Measurements from ENCODE around the gene GABRA6. TPM values are rescaled to one million over a fixed set of nuclear protein-coding genes. Genes with fewer than 3 reads are reported as not detected.
"Not testable (repeated sequence)": the region's sequence is repeated elsewhere in the genome, so short reads cannot be mapped to it uniquely, and the experiment has no call there.

GABRA6 gene
- total RNA-seq: not detected

- H3K36me3 Mint-ChIP-seq (ENCODE audit: low read depth): no peaks in the 10 kb centered on the region
- no peak within 1 kb of the TSS for H3K4me3 Mint-ChIP-seq
- ChIA-PET POLR2A (no interaction called here), CTCF (no interaction called here)
- H3K9me3 Mint-ChIP-seq: no peaks in the 10 kb centered on the region
- H3K27me3 Mint-ChIP-seq: no peaks in the 10 kb centered on the region
- H3K4me1 Mint-ChIP-seq: no peaks in the 10 kb centered on the region
- H3K27ac Mint-ChIP-seq: no peak within 1 kb of the TSS
- no peak for DNase-seq
Measured at GRCh38 chr5:161685461-161685860, at the start of gene GABRA6. TSS of gene GABRA6 (plus strand) at chr5:161685721. CDS start at chr5:161685990, 269 bp downstream.

- Mint-ChIP-seq H3K27ac (no peak overlapping the region), H3K9me3 (peaks cover 3% of the 10 kb centered on the region), H3K27me3 (no peaks in the 10 kb centered on the region), H3K36me3 (ENCODE audit: low read depth) (no peaks in the 10 kb centered on the region), H3K4me1 (no peaks in the 10 kb centered on the region), H3K4me3 (no peak overlapping the region)
- ChIA-PET POLR2A (no interaction called here), CTCF (no interaction called here)
- no peak for DNase-seq
Measured at GRCh38 chr5:161637591-161637990, 47.9 kb upstream of the GABRA6 start.

- H3K36me3 Mint-ChIP-seq (ENCODE audit: low read depth): no peaks in the 10 kb centered on the region
- no peaks in the 10 kb centered on the region for H3K4me1 Mint-ChIP-seq
- ChIA-PET POLR2A (no interaction called here), CTCF (no interaction called here)
- H3K4me3 Mint-ChIP-seq: no peak overlapping the region
- H3K27me3 Mint-ChIP-seq: no peaks in the 10 kb centered on the region
- no peak for DNase-seq
- H3K27ac Mint-ChIP-seq: no peak overlapping the region
- H3K9me3 Mint-ChIP-seq: peaks cover 3% of the 10 kb centered on the region
Measured at GRCh38 chr5:161641444-161641843, 44.1 kb upstream of the GABRA6 start.

- Mint-ChIP-seq H3K27me3 (no peaks in the 10 kb centered on the region), H3K9me3 (peaks cover 3% of the 10 kb centered on the region), H3K4me3 (no peak overlapping the region), H3K36me3 (ENCODE audit: low read depth) (no peaks in the 10 kb centered on the region), H3K27ac (no peak overlapping the region), H3K4me1 (no peaks in the 10 kb centered on the region)
- POLR2A ChIA-PET: no interaction called here
- CTCF ChIA-PET: no interaction called here
- DNase-seq: no peak
Measured at GRCh38 chr5:161645264-161645663, 40.3 kb upstream of the GABRA6 start.

GRCh38 chr5:161651926-161652325, 33.6 kb upstream of the GABRA6 start:
- H3K4me3 Mint-ChIP-seq; H3K27me3 Mint-ChIP-seq; POLR2A ChIA-PET; H3K36me3 Mint-ChIP-seq (ENCODE audit: low read depth); CTCF ChIA-PET; DNase-seq; H3K4me1 Mint-ChIP-seq; H3K9me3 Mint-ChIP-seq; H3K27ac Mint-ChIP-seq: not testable (repeated sequence)

GRCh38 chr5:161660806-161661205, 24.7 kb upstream of the GABRA6 start:
- H3K9me3 Mint-ChIP-seq: no peaks in the 10 kb centered on the region
- no peak for DNase-seq
- H3K27ac Mint-ChIP-seq: no peak overlapping the region
- POLR2A ChIA-PET: no interaction called here
- H3K27me3 Mint-ChIP-seq: no peaks in the 10 kb centered on the region
- no peaks in the 10 kb centered on the region for H3K36me3 Mint-ChIP-seq (ENCODE audit: low read depth)
- no peak overlapping the region for H3K4me3 Mint-ChIP-seq
- CTCF ChIA-PET: no interaction called here
- H3K4me1 Mint-ChIP-seq: no peaks in the 10 kb centered on the region

GRCh38 chr5:161663431-161663830, 22.1 kb upstream of the GABRA6 start:
- Mint-ChIP-seq H3K27ac (no peak overlapping the region), H3K4me1 (no peaks in the 10 kb centered on the region), H3K36me3 (ENCODE audit: low read depth) (no peaks in the 10 kb centered on the region), H3K4me3 (no peak overlapping the region), H3K27me3 (no peaks in the 10 kb centered on the region), H3K9me3 (peaks cover 3% of the 10 kb centered on the region)
- ChIA-PET POLR2A (no interaction called here), CTCF (no interaction called here)
- DNase-seq: no peak

- Mint-ChIP-seq H3K27ac (no peak overlapping the region), H3K4me1 (no peaks in the 10 kb centered on the region), H3K27me3 (no peaks in the 10 kb centered on the region), H3K36me3 (ENCODE audit: low read depth) (no peaks in the 10 kb centered on the region), H3K9me3 (no peaks in the 10 kb centered on the region), H3K4me3 (no peak overlapping the region)
- ChIA-PET CTCF (no interaction called here), POLR2A (no interaction called here)
- DNase-seq: no peak
Measured at GRCh38 chr5:161676103-161676502, 9.4 kb upstream of the GABRA6 start.

- Mint-ChIP-seq H3K27me3 (no peaks in the 10 kb centered on the region), H3K4me3 (no peak overlapping the region), H3K36me3 (ENCODE audit: low read depth) (no peaks in the 10 kb centered on the region), H3K9me3 (no peaks in the 10 kb centered on the region), H3K4me1 (no peaks in the 10 kb centered on the region), H3K27ac (no peak overlapping the region)
- CTCF ChIA-PET: no interaction called here
- POLR2A ChIA-PET: no interaction called here
- DNase-seq: no peak
Measured at GRCh38 chr5:161686149-161686548, 628 bp downstream of the GABRA6 start.

GRCh38 chr5:161686881-161687280, 1.4 kb downstream of the GABRA6 start:
- Mint-ChIP-seq H3K4me3 (no peak overlapping the region), H3K4me1 (no peaks in the 10 kb centered on the region), H3K36me3 (ENCODE audit: low read depth) (no peaks in the 10 kb centered on the region), H3K27me3 (no peaks in the 10 kb centered on the region), H3K27ac (no peak overlapping the region), H3K9me3 (no peaks in the 10 kb centered on the region)
- POLR2A ChIA-PET: no interaction called here
- CTCF ChIA-PET: no interaction called here
- no peak for DNase-seq

- no peak for DNase-seq
- no peaks in the 10 kb centered on the region for H3K9me3 Mint-ChIP-seq
- H3K4me1 Mint-ChIP-seq: no peaks in the 10 kb centered on the region
- ChIA-PET CTCF (no interaction called here), POLR2A (no interaction called here)
- H3K27ac Mint-ChIP-seq: no peak overlapping the region
- H3K27me3 Mint-ChIP-seq: no peaks in the 10 kb centered on the region
- no peak overlapping the region for H3K4me3 Mint-ChIP-seq
- no peaks in the 10 kb centered on the region for H3K36me3 Mint-ChIP-seq (ENCODE audit: low read depth)
Measured at GRCh38 chr5:161687316-161687715, 1.8 kb downstream of the GABRA6 start.

- CTCF ChIA-PET: no interaction called here
- Mint-ChIP-seq H3K4me3 (no peak overlapping the region), H3K36me3 (ENCODE audit: low read depth) (no peaks in the 10 kb centered on the region), H3K4me1 (no peaks in the 10 kb centered on the region), H3K27me3 (no peaks in the 10 kb centered on the region), H3K27ac (no peak overlapping the region), H3K9me3 (no peaks in the 10 kb centered on the region)
- no peak for DNase-seq
- POLR2A ChIA-PET: no interaction called here
Measured at GRCh38 chr5:161691911-161692310, 6.4 kb downstream of the GABRA6 start.

- ChIA-PET CTCF (no interaction called here), POLR2A (no interaction called here)
- no peak overlapping the region for H3K4me3 Mint-ChIP-seq
- H3K27me3 Mint-ChIP-seq: no peaks in the 10 kb centered on the region
- H3K4me1 Mint-ChIP-seq: no peaks in the 10 kb centered on the region
- no peak for DNase-seq
- no peak overlapping the region for H3K27ac Mint-ChIP-seq
- no peaks in the 10 kb centered on the region for H3K36me3 Mint-ChIP-seq (ENCODE audit: low read depth)
- H3K9me3 Mint-ChIP-seq: no peaks in the 10 kb centered on the region
Measured at GRCh38 chr5:161697001-161697400, 11.5 kb downstream of the GABRA6 start.

GRCh38 chr5:161700065-161700464, 14.5 kb downstream of the GABRA6 start:
- ChIA-PET POLR2A (no interaction called here), CTCF (no interaction called here)
- Mint-ChIP-seq H3K27ac (no peak overlapping the region), H3K36me3 (ENCODE audit: low read depth) (no peaks in the 10 kb centered on the region), H3K27me3 (no peaks in the 10 kb centered on the region), H3K9me3 (no peaks in the 10 kb centered on the region), H3K4me3 (no peak overlapping the region), H3K4me1 (no peaks in the 10 kb centered on the region)
- no peak for DNase-seq

GRCh38 chr5:161703528-161703927, 18.0 kb downstream of the GABRA6 start:
- H3K27me3 Mint-ChIP-seq: no peaks in the 10 kb centered on the region
- H3K4me3 Mint-ChIP-seq: no peak overlapping the region
- ChIA-PET POLR2A (no interaction called here), CTCF (no interaction called here)
- no peaks in the 10 kb centered on the region for H3K4me1 Mint-ChIP-seq
- H3K27ac Mint-ChIP-seq: no peak overlapping the region
- H3K9me3 Mint-ChIP-seq: no peaks in the 10 kb centered on the region
- DNase-seq: no peak
- H3K36me3 Mint-ChIP-seq (ENCODE audit: low read depth): no peaks in the 10 kb centered on the region

All from activated CD4-positive, alpha-beta T cell treated with anti-CD3 and anti-CD28 coated beads, Interleukin-2, amount 10 ng/mL, durations not matched to agents 7 days and 5 days (primary cell).